Neural crest cell (in vitro differentiated cells): ENCODE data around the gene PPP2R5E. TPM values are rescaled to one million over a fixed set of nuclear protein-coding genes. Genes with fewer than 3 reads are reported as not detected.
A peak's percentile ranks its signal among the peaks of the same experiment; 100 is the strongest.

Source experiments
- DNase-seq: peaks from one replicate; pipeline ENCODE4 v3.0.0; 2021; ENCODE audit warnings: low read depth, mixed read lengths, low spot score
- H3K27ac Mint-ChIP-seq: one replicate; pipeline ENCODE4 v1.8.0; 2021; ENCODE audit warnings: mild to moderate bottlenecking, mixed read lengths; ENCODE audit not compliant: unreplicated experiment
- H3K27me3 Mint-ChIP-seq: 2 replicates; pipeline ENCODE4 v1.8.0; 2021; ENCODE audit warnings: low read depth, mild to moderate bottlenecking, mixed read lengths
- H3K36me3 Mint-ChIP-seq: 2 replicates; pipeline ENCODE4 v1.8.0; 2021; ENCODE audit warnings: low read depth, mild to moderate bottlenecking, mixed read lengths
- H3K4me1 Mint-ChIP-seq: 2 replicates; pipeline ENCODE4 v1.8.0; 2021; ENCODE audit warnings: mixed read lengths
- H3K4me3 Mint-ChIP-seq: one replicate; pipeline ENCODE4 v1.8.0; 2021; ENCODE audit warnings: mild to moderate bottlenecking, mixed read lengths
- H3K9me3 Mint-ChIP-seq: 2 replicates; pipeline ENCODE4 v1.8.0; 2021; ENCODE audit warnings: mixed read lengths
- total RNA-seq: library from RNA; stranded (reverse); gene quantifications from 2 replicates; pipeline ENCODE4 v1.2.1, GENCODE V29; 2021
- TF ChIP-seq, protein P1 (sequence below): fragments of 200-600 bp; sonication (generic); conservative IDR thresholded peaks from 2 replicates; pipeline ENCODE4 v1.5.0; 2021; ENCODE audit warnings: antibody characterized with exemption, mild to moderate bottlenecking

Gene PPP2R5E
- total RNA-seq, 1 donor from 2014 or later, result 67.3 TPM

DNA sequence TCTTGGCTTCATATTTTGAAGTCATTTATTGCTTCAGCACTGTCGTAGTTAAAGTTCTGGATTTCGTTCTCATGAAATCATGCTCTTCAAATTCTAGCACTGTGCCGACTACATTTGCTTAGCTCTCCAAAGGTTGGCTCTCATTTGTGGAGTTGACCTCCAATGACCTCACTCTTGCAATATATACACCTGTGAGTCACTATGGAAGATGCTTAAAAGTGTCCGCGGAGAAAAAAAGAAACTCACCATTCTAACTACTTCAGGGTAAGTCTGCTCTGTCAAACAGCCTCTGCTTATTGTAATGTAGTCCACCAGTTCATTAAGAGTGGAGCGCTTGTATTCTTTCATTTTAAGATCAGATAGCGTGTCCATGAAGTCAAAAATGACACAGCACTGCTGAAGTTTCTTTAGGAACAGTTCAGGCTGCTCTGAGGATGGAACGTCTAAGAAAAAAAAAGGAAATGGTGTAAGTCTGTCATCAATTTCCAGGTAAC, 89.7 kb downstream of the PPP2R5E start:
- DNase-seq, result no peak
- H3K9me3 Mint-ChIP-seq, result no peaks in the 10 kb centered on the region
- H3K27me3 Mint-ChIP-seq, result no peaks in the 10 kb centered on the region
- peak overlapping the region; percentile 39 for H3K27ac Mint-ChIP-seq
- peaks cover 18% of the 10 kb centered on the region for H3K4me1 Mint-ChIP-seq
- TF ChIP-seq, protein P1, sequence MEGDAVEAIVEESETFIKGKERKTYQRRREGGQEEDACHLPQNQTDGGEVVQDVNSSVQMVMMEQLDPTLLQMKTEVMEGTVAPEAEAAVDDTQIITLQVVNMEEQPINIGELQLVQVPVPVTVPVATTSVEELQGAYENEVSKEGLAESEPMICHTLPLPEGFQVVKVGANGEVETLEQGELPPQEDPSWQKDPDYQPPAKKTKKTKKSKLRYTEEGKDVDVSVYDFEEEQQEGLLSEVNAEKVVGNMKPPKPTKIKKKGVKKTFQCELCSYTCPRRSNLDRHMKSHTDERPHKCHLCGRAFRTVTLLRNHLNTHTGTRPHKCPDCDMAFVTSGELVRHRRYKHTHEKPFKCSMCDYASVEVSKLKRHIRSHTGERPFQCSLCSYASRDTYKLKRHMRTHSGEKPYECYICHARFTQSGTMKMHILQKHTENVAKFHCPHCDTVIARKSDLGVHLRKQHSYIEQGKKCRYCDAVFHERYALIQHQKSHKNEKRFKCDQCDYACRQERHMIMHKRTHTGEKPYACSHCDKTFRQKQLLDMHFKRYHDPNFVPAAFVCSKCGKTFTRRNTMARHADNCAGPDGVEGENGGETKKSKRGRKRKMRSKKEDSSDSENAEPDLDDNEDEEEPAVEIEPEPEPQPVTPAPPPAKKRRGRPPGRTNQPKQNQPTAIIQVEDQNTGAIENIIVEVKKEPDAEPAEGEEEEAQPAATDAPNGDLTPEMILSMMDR, result no peak
- H3K36me3 Mint-ChIP-seq, result peaks cover 10% of the 10 kb centered on the region
- no peak overlapping the region for H3K4me3 Mint-ChIP-seq

DNA sequence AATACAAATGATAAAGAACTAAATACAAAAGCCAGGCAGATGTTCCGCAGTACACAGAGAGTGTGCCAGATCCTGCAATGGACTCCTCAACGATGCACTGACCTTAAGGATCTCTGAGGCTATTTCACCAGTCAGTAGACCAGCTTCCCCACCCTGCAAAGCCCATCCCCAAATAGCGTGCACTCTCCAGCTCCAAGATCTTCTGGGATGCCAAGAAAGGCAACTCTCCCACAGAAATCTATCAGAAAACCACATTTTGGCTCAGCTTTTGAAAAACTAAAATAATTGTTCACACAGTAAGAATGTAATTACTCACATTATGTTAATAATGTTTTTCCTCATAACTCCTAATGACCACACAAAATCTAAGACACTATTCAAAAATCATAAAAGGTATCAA, 90.4 kb downstream of the PPP2R5E start:
- H3K4me1 Mint-ChIP-seq, result peaks cover 12% of the 10 kb centered on the region
- peak overlapping the region; percentile 20 for H3K27ac Mint-ChIP-seq

DNA sequence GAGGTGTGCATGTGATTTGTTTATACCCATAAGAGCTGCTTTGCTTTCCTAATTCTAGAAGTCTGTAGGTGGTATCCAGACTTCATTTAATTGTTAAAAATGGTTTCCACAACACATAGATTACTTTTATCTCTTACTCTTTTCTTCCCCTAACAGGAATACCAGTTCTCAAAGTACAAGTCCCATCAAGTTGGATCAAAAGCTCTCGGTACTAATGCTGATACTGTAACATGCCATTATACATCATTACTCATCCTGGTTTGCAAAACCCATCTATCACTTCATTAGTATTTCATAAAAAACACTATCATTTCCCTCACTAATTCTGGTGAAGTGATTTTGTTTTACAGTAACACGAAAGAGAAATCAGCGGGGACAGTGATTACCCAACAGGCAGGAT, 94.3 kb downstream of the PPP2R5E start:
- DNase-seq, result no peak
- Mint-ChIP-seq H3K4me3 (no peak overlapping the region), H3K27me3 (no peaks in the 10 kb centered on the region), H3K9me3 (no peaks in the 10 kb centered on the region), H3K36me3 (peaks cover 14% of the 10 kb centered on the region), H3K4me1 (peaks cover 3% of the 10 kb centered on the region), H3K27ac (no peak overlapping the region)
- TF ChIP-seq, protein P1, result no peak

More for the DNA sequence above, 90.4 kb downstream of the PPP2R5E start:
- Mint-ChIP-seq H3K36me3 (peaks cover 10% of the 10 kb centered on the region), H3K27me3 (no peaks in the 10 kb centered on the region), H3K9me3 (no peaks in the 10 kb centered on the region), H3K4me3 (no peak overlapping the region)
- DNase-seq, result no peak
- TF ChIP-seq, protein P1, result no peak

DNA sequence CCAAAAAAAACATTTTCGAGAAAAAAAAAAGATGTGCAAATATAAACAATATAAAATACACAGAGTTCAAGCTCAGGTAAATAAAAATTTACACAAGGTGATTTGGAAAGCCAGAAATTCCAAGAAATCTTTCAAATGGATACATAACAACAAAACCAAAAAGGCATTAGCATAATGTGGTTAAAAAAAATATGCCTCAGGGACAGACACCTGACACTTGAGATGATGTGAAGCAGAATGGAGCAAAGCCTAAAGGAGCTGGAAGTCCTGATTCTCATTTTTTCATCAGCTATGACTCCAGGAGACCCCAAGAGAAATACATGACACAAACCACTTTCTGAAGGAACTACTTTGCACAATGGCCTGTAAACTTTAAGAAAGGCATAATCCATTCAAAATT, 98.6 kb downstream of the PPP2R5E start:
- peaks cover 15% of the 10 kb centered on the region for H3K36me3 Mint-ChIP-seq
- no peaks in the 10 kb centered on the region for H3K4me1 Mint-ChIP-seq
- no peak overlapping the region for H3K27ac Mint-ChIP-seq
- H3K27me3 Mint-ChIP-seq, result no peaks in the 10 kb centered on the region
- TF ChIP-seq, protein P1, result no peak
- no peaks in the 10 kb centered on the region for H3K9me3 Mint-ChIP-seq
- no peak for DNase-seq
- H3K4me3 Mint-ChIP-seq, result no peak overlapping the region

DNA sequence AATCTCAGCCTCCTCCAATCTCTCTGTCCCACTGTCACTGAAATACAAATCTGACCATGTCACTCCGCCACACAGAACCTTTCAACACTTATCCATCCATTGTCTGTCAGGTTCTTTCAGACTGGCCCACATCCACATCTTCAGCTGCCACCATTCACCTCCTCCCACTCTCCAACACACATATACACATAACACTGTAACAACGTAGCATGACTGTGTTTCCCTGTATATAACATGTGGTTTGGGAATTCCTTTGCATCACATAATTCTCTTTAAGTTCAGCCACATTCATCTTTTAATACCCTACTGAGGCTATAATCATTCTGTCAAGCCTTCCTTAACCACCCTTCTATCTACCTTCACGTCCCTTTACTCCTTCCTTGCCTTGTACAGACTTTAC, 99.2 kb downstream of the PPP2R5E start:
- H3K27ac Mint-ChIP-seq, result no peak overlapping the region
- TF ChIP-seq, protein P1, result no peak

More for the DNA sequence above, 99.2 kb downstream of the PPP2R5E start:
- no peak for DNase-seq
- peaks cover 14% of the 10 kb centered on the region for H3K36me3 Mint-ChIP-seq
- H3K4me1 Mint-ChIP-seq, result no peaks in the 10 kb centered on the region
- no peaks in the 10 kb centered on the region for H3K27me3 Mint-ChIP-seq
- H3K9me3 Mint-ChIP-seq, result no peaks in the 10 kb centered on the region
- H3K4me3 Mint-ChIP-seq, result no peak overlapping the region
